Subcutaneous abdominal adipose tissue (tissue), 5 donors: ENCODE measurements around the gene DIP2C.
"Not testable (repeated sequence)": the region's sequence is repeated elsewhere in the genome, so short reads cannot be mapped to it uniquely, and the experiment has no call there.

ENCODE experiments used
- H3K27ac ChIP-seq: one replicate; pipeline ENCODE4 v1.7.0; 2013; ENCODE audit warnings: low read depth, mild to moderate bottlenecking, inconsistent platforms, low read length, moderate library complexity
- H3K27me3 ChIP-seq, 5 donors: one replicate each; pipeline ENCODE4 v1.7.0; 2013; ENCODE audit warnings: low read length in 5 of 5, inconsistent platforms in 1 of 5; ENCODE audit not compliant: control insufficient read depth in 5 of 5, insufficient read depth in 4 of 5
- H3K36me3 ChIP-seq, 5 donors: one replicate each; pipeline ENCODE4 v1.7.0; 2013; ENCODE audit warnings: low read length in 5 of 5; ENCODE audit not compliant: control insufficient read depth in 5 of 5, insufficient read depth in 5 of 5
- H3K4me1 ChIP-seq, 5 donors: one replicate each; pipeline ENCODE4 v1.7.0; 2013; ENCODE audit warnings: low read length in 5 of 5, mild to moderate bottlenecking in 3 of 5, moderate library complexity in 1 of 5; ENCODE audit not compliant: control insufficient read depth in 5 of 5, insufficient read depth in 5 of 5
- H3K4me3 ChIP-seq, 5 donors: one replicate each; pipeline ENCODE4 v1.7.0; 2013; ENCODE audit warnings: low read length in 5 of 5, low read depth in 1 of 5
- H3K9ac ChIP-seq, 5 donors: one replicate each; pipeline ENCODE4 v1.7.0; 2013; ENCODE audit warnings: low read length in 5 of 5, mild to moderate bottlenecking in 4 of 5, moderate library complexity in 3 of 5
- H3K9me3 ChIP-seq, 5 donors: one replicate each; pipeline ENCODE4 v1.7.0; 2013; ENCODE audit warnings: low read length in 5 of 5; ENCODE audit not compliant: control insufficient read depth in 5 of 5
- donor health status: healthy.
- donor health status: healthy.
- donor health status: healthy.
- donor health status: healthy.
- donor health status: healthy.

Gene DIP2C

GRCh38 chr10:519716-520401 is 169.6 kb downstream of the DIP2C start:
- no peak overlapping the region for H3K9ac ChIP-seq
- no peaks in the 10 kb centered on the region for H3K9me3 ChIP-seq
- no peak overlapping the region for H3K4me3 ChIP-seq
- H3K27ac ChIP-seq, result no peak overlapping the region
- no peaks in the 10 kb centered on the region for H3K27me3 ChIP-seq
- peaks cover 0 to 11% (median 6%) of the 10 kb centered on the region in 5 donors for H3K36me3 ChIP-seq
- peaks cover 0 to 11% (median 3%) of the 10 kb centered on the region in 5 donors for H3K4me1 ChIP-seq

- H3K9ac ChIP-seq, result no peak overlapping the region
- H3K4me1 ChIP-seq, result peaks cover 0 to 17% (median 8%) of the 10 kb centered on the region in 5 donors
- H3K27me3 ChIP-seq, result no peaks in the 10 kb centered on the region
- peaks cover 0 to 11% (median 6%) of the 10 kb centered on the region in 5 donors for H3K36me3 ChIP-seq
- H3K4me3 ChIP-seq, result no peak overlapping the region
- no peak overlapping the region for H3K27ac ChIP-seq
- no peaks in the 10 kb centered on the region for H3K9me3 ChIP-seq
Observed at GRCh38 chr10:519055-519715, 170.3 kb downstream of the DIP2C start.

GRCh38 chr10:517872-518475 is 171.5 kb downstream of the DIP2C start:
- Histone ChIP-seq H3K9ac (no peak overlapping the region), H3K4me1 (peaks cover 0 to 16% (median 11%) of the 10 kb centered on the region in 5 donors), H3K27me3 (no peaks in the 10 kb centered on the region), H3K9me3 (no peaks in the 10 kb centered on the region), H3K4me3 (no peak overlapping the region), H3K36me3 (peaks cover 0 to 11% (median 6%) of the 10 kb centered on the region in 5 donors), H3K27ac (no peak overlapping the region)

GRCh38 chr10:517241-517830 is 172.1 kb downstream of the DIP2C start:
- Histone ChIP-seq H3K27ac (no peak overlapping the region), H3K9ac (no peak overlapping the region), H3K27me3 (no peaks in the 10 kb centered on the region)

GRCh38 chr10:516764-517163 is 172.7 kb downstream of the DIP2C start:
- no peaks in the 10 kb centered on the region for H3K9me3 ChIP-seq
- peaks cover 0 to 14% (median 9%) of the 10 kb centered on the region in 5 donors for H3K4me1 ChIP-seq
- peaks cover 0 to 11% (median 6%) of the 10 kb centered on the region in 5 donors for H3K36me3 ChIP-seq
- H3K4me3 ChIP-seq, result no peak overlapping the region
- H3K27me3 ChIP-seq, result no peaks in the 10 kb centered on the region
- no peak overlapping the region for H3K9ac ChIP-seq
- H3K27ac ChIP-seq, result no peak overlapping the region

More at GRCh38 chr10:517241-517830, 172.1 kb downstream of the DIP2C start:
- peaks cover 0 to 11% (median 6%) of the 10 kb centered on the region in 5 donors for H3K36me3 ChIP-seq
- peaks cover 0 to 15% (median 11%) of the 10 kb centered on the region in 5 donors for H3K4me1 ChIP-seq
- no peak overlapping the region for H3K4me3 ChIP-seq
- no peaks in the 10 kb centered on the region for H3K9me3 ChIP-seq

- no peak overlapping the region for H3K27ac ChIP-seq
- H3K36me3 ChIP-seq, result peaks cover 0 to 11% (median 6%) of the 10 kb centered on the region in 5 donors
- peaks cover 3 to 19% (median 15%) of the 10 kb centered on the region in 5 donors for H3K4me1 ChIP-seq
Observed at GRCh38 chr10:515674-516073, 173.8 kb downstream of the DIP2C start.

GRCh38 chr10:514137-514671 is 175.3 kb downstream of the DIP2C start:
- H3K4me1 ChIP-seq, result peaks cover 6 to 27% (median 21%) of the 10 kb centered on the region in 5 donors

More at GRCh38 chr10:515674-516073, 173.8 kb downstream of the DIP2C start:
- Histone ChIP-seq H3K9me3 (no peaks in the 10 kb centered on the region), H3K4me3 (no peak overlapping the region), H3K9ac (no peak overlapping the region), H3K27me3 (no peaks in the 10 kb centered on the region)

GRCh38 chr10:513393-513792 is 176.1 kb downstream of the DIP2C start:
- H3K4me1 ChIP-seq, result peaks cover 6 to 27% (median 21%) of the 10 kb centered on the region in 5 donors
- peaks cover 0 to 8% (median 3%) of the 10 kb centered on the region in 5 donors for H3K36me3 ChIP-seq
- H3K9ac ChIP-seq, result no peak overlapping the region
- no peak overlapping the region for H3K4me3 ChIP-seq
- no peaks in the 10 kb centered on the region for H3K9me3 ChIP-seq
- no peak overlapping the region for H3K27ac ChIP-seq
- no peaks in the 10 kb centered on the region for H3K27me3 ChIP-seq

More at GRCh38 chr10:514137-514671, 175.3 kb downstream of the DIP2C start:
- Histone ChIP-seq H3K9me3 (no peaks in the 10 kb centered on the region), H3K4me3 (no peak overlapping the region), H3K27ac (no peak overlapping the region), H3K9ac (no peak overlapping the region), H3K36me3 (peaks cover 0 to 5% (median 3%) of the 10 kb centered on the region in 5 donors), H3K27me3 (no peaks in the 10 kb centered on the region)

- H3K36me3 ChIP-seq, H3K9ac ChIP-seq, H3K27me3 ChIP-seq, H3K27ac ChIP-seq, H3K9me3 ChIP-seq, H3K4me3 ChIP-seq: not testable (repeated sequence)
- H3K4me1 ChIP-seq, result peaks cover 6 to 27% (median 21%) of the 10 kb centered on the region in 5 donors
Observed at GRCh38 chr10:512661-513060, 176.8 kb downstream of the DIP2C start.
